IMR-90 (cell line): Measurements from ENCODE around the gene HSPA1A. TPM values are rescaled to one million over a fixed set of nuclear protein-coding genes. Genes with fewer than 3 reads are reported as not detected.

Source experiments
- ATAC-seq: fragments of 200-7000 bp; cut with Tn5 transposase; 2 replicates; pipeline ENCODE4 v1.9.1; 2020; ENCODE audit warnings: low read depth, mild to moderate bottlenecking, moderate library complexity
- BruUV-seq: library from RNA; stranded (reverse); fragments of 400-500 nt; replicated peaks from 2 replicates; lab custom pipeline; 2021; lab: Mats Ljungman, UMichigan
- CTCF ChIA-PET: fragments of 300-600 bp; formaldehyde crosslinking; extraction: SDS; loops from one replicate; lab custom pipeline; 2021; ENCODE audit warnings: antibody characterized with exemption; lab: Yijun Ruan, JAX
- POLR2A ChIA-PET: fragments of 300-600 bp; sonication (Branson Sonifier 250); formaldehyde crosslinking; loops from one replicate; lab custom pipeline; 2022; ENCODE audit warnings: antibody characterized with exemption; ENCODE audit not compliant: unreplicated experiment; lab: Charles Lee
- DNase-seq: peaks from one replicate; pipeline ENCODE4 v3.0.0; 2013
- H2AFZ ChIP-seq: replicated peaks from 2 replicates; pipeline ENCODE3; 2013; ENCODE audit warnings: low read length, mild to moderate bottlenecking; ENCODE audit not compliant: poor library complexity
- H2AK5ac ChIP-seq: 2 replicates; pipeline ENCODE4 v1.6.1; 2013; ENCODE audit warnings: low read depth, low read length, inconsistent platforms
- H2AK9ac ChIP-seq: replicated peaks from 2 replicates; pipeline ENCODE3; 2013; ENCODE audit warnings: mild to moderate bottlenecking, low read depth, low read length, moderate library complexity; ENCODE audit not compliant: poor library complexity
- H2BK120ac ChIP-seq: 2 replicates; pipeline ENCODE4 v1.6.1; 2013; ENCODE audit warnings: low read depth, low read length, inconsistent platforms
- H2BK15ac ChIP-seq: 3 replicates; pipeline ENCODE4 v1.6.1; 2013; ENCODE audit warnings: low read depth, low read length, inconsistent platforms
- H2BK20ac ChIP-seq: 2 replicates; pipeline ENCODE4 v1.6.1; 2013; ENCODE audit warnings: low read depth, mild to moderate bottlenecking, inconsistent platforms, low read length, moderate library complexity
- H2BK5ac ChIP-seq: 2 replicates; pipeline ENCODE4 v1.6.1; 2013; ENCODE audit warnings: mild to moderate bottlenecking, low read depth, low read length, inconsistent platforms; ENCODE audit not compliant: poor library complexity, severe bottlenecking
- H3K14ac ChIP-seq: replicated peaks from 2 replicates; pipeline ENCODE4 v1.6.1; 2013; ENCODE audit warnings: low read depth, low read length, inconsistent platforms
- H3K18ac ChIP-seq: 2 replicates; pipeline ENCODE4 v1.6.1; 2013; ENCODE audit warnings: low read depth, low read length, control low read depth
- H3K23ac ChIP-seq: 2 replicates; pipeline ENCODE4 v1.6.1; 2013; ENCODE audit warnings: low read depth, low read length, inconsistent platforms
- H3K27ac ChIP-seq: 2 replicates; pipeline ENCODE4 v1.5.1; 2013; ENCODE audit warnings: mild to moderate bottlenecking, control low read depth, low read length; ENCODE audit not compliant: insufficient read depth
- H3K27me3 ChIP-seq: 2 replicates; pipeline ENCODE4 v1.6.1; 2013; ENCODE audit warnings: low read length; ENCODE audit not compliant: control insufficient read depth, insufficient read depth
- H3K36me3 ChIP-seq: 2 replicates; pipeline ENCODE4 v1.6.1; 2013; ENCODE audit warnings: low read length, mixed read lengths; ENCODE audit not compliant: control insufficient read depth, insufficient read depth
- H3K4ac ChIP-seq: 2 replicates; pipeline ENCODE4 v1.6.1; 2013; ENCODE audit warnings: low read depth, low read length, inconsistent platforms
- H3K4me1 ChIP-seq: 2 replicates; pipeline ENCODE4 v1.6.1; 2013; ENCODE audit warnings: low read length, mixed read lengths; ENCODE audit not compliant: control insufficient read depth, insufficient read depth
- H3K4me2 ChIP-seq: 2 replicates; pipeline ENCODE4 v1.6.1; 2013; ENCODE audit warnings: low read depth, mild to moderate bottlenecking, control low read depth, low read length, moderate library complexity
- H3K4me3 ChIP-seq: 2 replicates; pipeline ENCODE4 v1.5.1; 2013; ENCODE audit warnings: low read depth, mild to moderate bottlenecking, control low read depth, low read length, moderate library complexity; ENCODE audit not compliant: insufficient read depth
- H3K56ac ChIP-seq: 2 replicates; pipeline ENCODE4 v1.6.1; 2013; ENCODE audit warnings: low read length, inconsistent platforms; ENCODE audit not compliant: insufficient read depth; ENCODE audit errors: extremely low read depth
- H3K79me1 ChIP-seq, 2 experiments: 2 replicates each; pipeline ENCODE4 v1.6.1; 2013; ENCODE audit warnings: low read length in 2 of 2, inconsistent platforms in 1 of 2, low read depth in 1 of 2
- H3K9ac ChIP-seq: 2 replicates; pipeline ENCODE4 v1.6.1; 2013; ENCODE audit warnings: low read depth, low read length, control low read depth
- H3K9me1 ChIP-seq: 2 replicates; pipeline ENCODE4 v1.6.1; 2013; ENCODE audit warnings: low read length, inconsistent platforms; ENCODE audit not compliant: insufficient read depth
- H3K9me3 ChIP-seq: 2 replicates; pipeline ENCODE4 v1.6.1; 2013; ENCODE audit warnings: low read length; ENCODE audit not compliant: control insufficient read depth, insufficient read depth
- H4K20me1 ChIP-seq: 2 replicates; pipeline ENCODE4 v1.6.1; 2013; ENCODE audit warnings: low read length, inconsistent platforms; ENCODE audit not compliant: insufficient read depth
- H4K5ac ChIP-seq: 2 replicates; pipeline ENCODE4 v1.6.1; 2013; ENCODE audit warnings: mild to moderate bottlenecking, low read depth, low read length, control low read depth
- H4K8ac ChIP-seq, 2 experiments: 2 replicates each; pipeline ENCODE4 v1.6.1; 2013; ENCODE audit warnings: low read depth in 2 of 2, low read length in 2 of 2, control low read depth in 1 of 2, inconsistent platforms in 1 of 2
- H4K91ac ChIP-seq: 2 replicates; pipeline ENCODE4 v1.6.1; 2013; ENCODE audit warnings: low read depth, low read length, inconsistent platforms; ENCODE audit not compliant: insufficient read depth
- BHLHE40 ChIP-seq: fragments of 150-350 bp; IDR thresholded peaks from 2 replicates; pipeline ENCODE4 v1.6.1; 2016; ENCODE audit warnings: mild to moderate bottlenecking, low read depth, low read length
- CEBPB ChIP-seq: IDR thresholded peaks from 2 replicates; pipeline ENCODE4 v1.6.1; 2012; ENCODE audit warnings: low read depth, low read length, improper control_type of control experiment
- CTCF ChIP-seq: conservative IDR thresholded peaks from 2 replicates; pipeline ENCODE4 v1.5.1; 2012; ENCODE audit warnings: mild to moderate bottlenecking, low read depth, low read length, improper control_type of control experiment
- ELK1 ChIP-seq: fragments of 150-350 bp; IDR thresholded peaks from 2 replicates; pipeline ENCODE4 v1.6.1; 2016; ENCODE audit warnings: low read depth, mild to moderate bottlenecking, low read length, moderate library complexity, borderline replicate concordance
- FOS ChIP-seq: fragments of 150-350 bp; IDR thresholded peaks from 2 replicates; pipeline ENCODE4 v1.6.1; 2016; ENCODE audit warnings: low read depth, low read length
- MAZ ChIP-seq: IDR thresholded peaks from 2 replicates; pipeline ENCODE4 v1.6.1; 2012; ENCODE audit warnings: low read depth, mild to moderate bottlenecking, low read length, improper control_type of control experiment, moderate library complexity, borderline replicate concordance
- MXI1 ChIP-seq: IDR thresholded peaks from 2 replicates; pipeline ENCODE4 v1.6.1; 2012; ENCODE audit warnings: low read depth, mild to moderate bottlenecking, low read length, moderate library complexity, borderline replicate concordance
- NFE2L2 ChIP-seq: fragments of 150-350 bp; IDR thresholded peaks from 2 replicates; pipeline ENCODE4 v1.6.1; 2016; ENCODE audit warnings: low read depth, mild to moderate bottlenecking, low read length
- RAD21 ChIP-seq: IDR thresholded peaks from 2 replicates; pipeline ENCODE4 v1.6.1; 2012; ENCODE audit warnings: low read length, improper control_type of control experiment
- RCOR1 ChIP-seq: IDR thresholded peaks from 2 replicates; pipeline ENCODE4 v1.6.1; 2012; ENCODE audit warnings: mild to moderate bottlenecking, low read length, improper control_type of control experiment; ENCODE audit not compliant: insufficient replicate concordance
- RFX5 ChIP-seq: IDR thresholded peaks from 2 replicates; pipeline ENCODE4 v1.8.0; 2012; ENCODE audit warnings: low read depth, mild to moderate bottlenecking, low read length, moderate library complexity
- SMC3 ChIP-seq: fragments of 150-350 bp; IDR thresholded peaks from 2 replicates; pipeline ENCODE4 v1.6.1; 2016; ENCODE audit warnings: low read depth, mild to moderate bottlenecking, antibody characterized with exemption, low read length, moderate library complexity
- USF2 ChIP-seq: fragments of 150-350 bp; IDR thresholded peaks from 2 replicates; pipeline ENCODE4 v1.6.1; 2017; ENCODE audit warnings: mild to moderate bottlenecking, antibody characterized with exemption, low read length, low read depth
- WGBS, 2 experiments: methylation state at CpG; one replicate each; pipeline versions ENCODE4 v1.1.5 to v1.1.7; 2013; ENCODE audit warnings: missing lambda C conversion rate in 2 of 2; ENCODE audit not compliant: insufficient read length in 1 of 2; ENCODE audit errors: extremely low coverage in 2 of 2; 5-methylcytosine and 5-hydroxymethylcytosine counted together
- dilution Hi-C: fragments of 300-500 bp; cut with HindIII; formaldehyde crosslinking; loops from one replicate; pipeline ENCODE4 v1.14.3; 2018; ENCODE audit warnings: low sequenced_read_pairs; ENCODE audit not compliant: unreplicated experiment
- in situ Hi-C: fragments of 300-500 bp; cut with MboI; formaldehyde crosslinking; loops from 3 replicates; pipeline ENCODE4 v1.14.3; 2019; ENCODE audit warnings: low sequenced_read_pairs, inconsistent platforms, mixed read lengths
- intact Hi-C: fragments of 100-400 bp; cut with micrococcal nuclease; formaldehyde crosslinking; loops from 2 replicates; pipeline ENCODE4 v1.10.0; 2022
- polyA plus RNA-seq, 3 experiments: library from polyadenylated mRNA; depleted of rRNA; stranded (reverse); fragments of >200 nt; gene quantifications; 2 replicates each; pipeline ENCODE4 v1.2.3, GENCODE V29; 2012; ENCODE audit warnings: low replicate concordance in 1 of 3
- total RNA-seq: library from RNA; depleted of rRNA; stranded (reverse); fragments of >200 nt; gene quantifications from 2 replicates; pipeline ENCODE4 v1.2.3, GENCODE V29; 2012

Gene HSPA1A
- total and polyA plus RNA-seq, 2 of the 4 experiments (the other 2 are of a cell fraction) = 94.6 to 95.3 TPM

GRCh38 chr6:31775633-31776484 is 39.5 kb upstream of the HSPA1A start:
- Histone ChIP-seq H2BK20ac (no peak overlapping the region), H3K79me1 (0 out of 4 replicates have a peak, but pooled peaks cover 0 to 2% of the 10 kb centered on the region in 2 experiments), H3K9ac (no peak overlapping the region), H2BK120ac (no peak overlapping the region), H3K4me2 (no peak overlapping the region), H2AFZ (peak overlapping the region; percentile 41), H3K56ac (no peak overlapping the region), H2AK9ac (peak overlapping the region; percentile 96), H2AK5ac (0 out of 2 replicates have a peak overlapping the region, but pooled peaks have one; percentile 31), H4K5ac (no peak overlapping the region), H2BK15ac (no peak overlapping the region), H4K20me1 (no peaks in the 10 kb centered on the region), H3K4me1 (peaks cover 10% of the 10 kb centered on the region), H3K18ac (no peak overlapping the region), H3K36me3 (peaks cover 27% of the 10 kb centered on the region), H3K14ac (no peak overlapping the region), H3K9me3 (no peaks in the 10 kb centered on the region), H3K23ac (no peak overlapping the region), H2BK5ac (no peak overlapping the region), H3K4ac (no peak overlapping the region), H3K4me3 (no peak overlapping the region), H4K8ac (no peak overlapping the region), H4K91ac (no peak overlapping the region), H3K27ac (no peak overlapping the region), H3K9me1 (0 out of 2 replicates have a peak, but pooled peaks cover 8% of the 10 kb centered on the region), H3K27me3 (no peaks in the 10 kb centered on the region)
- in situ Hi-C loops = no loop called here
- ATAC-seq (no peak), DNase-seq (no peak)
- dilution Hi-C loops = no loop called here
- intact Hi-C loops = no loop called here
- POLR2A ChIA-PET = no interaction called here
- TF ChIP-seq RFX5 (no peak), ELK1 (no peak), RAD21 (no peak), SMC3 (no peak), CEBPB (no peak), RCOR1 (no peak), CTCF (no peak), NFE2L2 (no peak), MXI1 (no peak), FOS (no peak), MAZ (no peak), BHLHE40 (no peak), USF2 (no peak)
- BruUV-seq = no TSS peak
- CTCF ChIA-PET = interaction anchor here (0.9 to 1.2 kb wide), 2 partner anchors 15 to 20 kb away, joined by 3 to 4 read pairs; partner anchors contain the start of gene VARS1
- 91% methylated on average over 17 of the region's 32 CpGs; no CpG with 5 or more reads in 1 of the 2 experiments for WGBS, 2 experiments
